Right atrium auricular region (tissue), 2 donors: ENCODE results near the gene PTPRN2. TPM values are rescaled to one million over a fixed set of nuclear protein-coding genes. Genes with fewer than 3 reads are reported as not detected.

Experiments used
- DNase-seq: peaks from one replicate; pipeline ENCODE4 v3.0.0-alpha.2; 2019; ENCODE audit warnings: low spot score
- H3K27ac ChIP-seq, 2 donors: fragments of 200-600 bp; sonication (generic); 1 replicate in 1 of 2; 2 replicates in 1 of 2; pipeline ENCODE4 v1.5.1; 2016 to 2019
- H3K27me3 ChIP-seq, 2 donors: fragments of 200-600 bp; sonication (generic); one replicate each; pipeline versions ENCODE4 v1.5.1 to v1.6.0; 2017 to 2019
- H3K36me3 ChIP-seq: fragments of 200-600 bp; sonication (generic); one replicate; pipeline ENCODE4 v1.5.1; 2016
- H3K4me1 ChIP-seq, 2 donors: fragments of 200-600 bp; sonication (generic); one replicate each; pipeline versions ENCODE4 v1.5.1 to v1.6.0; 2017 to 2019
- H3K4me3 ChIP-seq, 2 donors: fragments of 200-600 bp; sonication (generic); 1 replicate in 1 of 2; 2 replicates in 1 of 2; pipeline ENCODE4 v1.5.1; 2017 to 2019; ENCODE audit warnings: mild to moderate bottlenecking in 1 of 2, moderate library complexity in 1 of 2
- H3K9me3 ChIP-seq, 2 donors: fragments of 200-600 bp; sonication (generic); one replicate each; pipeline ENCODE4 v1.5.1; 2019
- CTCF ChIP-seq, 2 donors: fragments of 200-600 bp; sonication (generic); IDR thresholded peaks; one replicate each; pipeline ENCODE4 v1.5.1; 2019; ENCODE audit warnings: antibody characterized with exemption in 2 of 2
- total RNA-seq, 2 donors: library from RNA; depleted of rRNA; stranded (reverse); fragments of >200 nt; gene quantifications; one replicate each; pipeline ENCODE4 v1.1.0, GENCODE V29; 2016

The PTPRN2 gene
- total RNA-seq, 2 donors from 2014 or later, result 2.6 to 2.7 TPM

- no peak overlapping the region for H3K4me3 ChIP-seq
- H3K27me3 ChIP-seq, result no peaks in the 10 kb centered on the region
- no peaks in the 10 kb centered on the region for H3K9me3 ChIP-seq
- TF ChIP-seq CTCF (IDR thresholded peaks at IDR 0.05), result no peak
- no peaks in the 10 kb centered on the region for H3K4me1 ChIP-seq
- no peak overlapping the region for H3K27ac ChIP-seq
- H3K36me3 ChIP-seq, result no peaks in the 10 kb centered on the region
- DNase-seq, result no peak
These were observed 321.9 kb downstream of the PTPRN2 start for GRCh38 chr7:158265743-158266080.

- Histone ChIP-seq H3K27ac (no peak overlapping the region), H3K36me3 (no peaks in the 10 kb centered on the region), H3K4me1 (no peaks in the 10 kb centered on the region), H3K9me3 (no peaks in the 10 kb centered on the region), H3K4me3 (no peak overlapping the region), H3K27me3 (no peaks in the 10 kb centered on the region)
- TF ChIP-seq CTCF (IDR thresholded peaks at IDR 0.05), result no peak
- no peak for DNase-seq
These were observed 322.5 kb downstream of the PTPRN2 start for GRCh38 chr7:158264881-158265742.

GRCh38 chr7:158263964-158264748 is 323.5 kb downstream of the PTPRN2 start:
- no peak for DNase-seq
- no peaks in the 10 kb centered on the region for H3K4me1 ChIP-seq
- H3K27ac ChIP-seq, result no peak overlapping the region
- no peaks in the 10 kb centered on the region for H3K9me3 ChIP-seq
- no peaks in the 10 kb centered on the region for H3K36me3 ChIP-seq
- no peak for TF ChIP-seq CTCF (IDR thresholded peaks at IDR 0.05)
- no peak overlapping the region for H3K4me3 ChIP-seq
- H3K27me3 ChIP-seq, result no peaks in the 10 kb centered on the region

- Histone ChIP-seq H3K27me3 (no peaks in the 10 kb centered on the region), H3K4me1 (no peaks in the 10 kb centered on the region), H3K27ac (no peak overlapping the region), H3K9me3 (no peaks in the 10 kb centered on the region), H3K36me3 (no peaks in the 10 kb centered on the region), H3K4me3 (no peak overlapping the region)
- DNase-seq, result no peak
- TF ChIP-seq CTCF (IDR thresholded peaks at IDR 0.05), result no peak
These were observed 324.3 kb downstream of the PTPRN2 start for GRCh38 chr7:158263110-158263963.

- Histone ChIP-seq H3K4me3 (no peak overlapping the region), H3K36me3 (no peaks in the 10 kb centered on the region), H3K9me3 (no peaks in the 10 kb centered on the region), H3K4me1 (no peaks in the 10 kb centered on the region), H3K27ac (no peak overlapping the region), H3K27me3 (no peaks in the 10 kb centered on the region)
- TF ChIP-seq CTCF (IDR thresholded peaks at IDR 0.05), result no peak
- no peak for DNase-seq
These were observed 325.1 kb downstream of the PTPRN2 start for GRCh38 chr7:158262284-158263109.
